ENCODE measurements around the gene DDX51. TPM values are rescaled to one million over a fixed set of nuclear protein-coding genes. Genes with fewer than 3 reads are reported as not detected.

DDX51 gene
- total and polyA plus RNA-seq, 2 experiments from 2014 or later, result 6.8 to 16.1 TPM

DNA sequence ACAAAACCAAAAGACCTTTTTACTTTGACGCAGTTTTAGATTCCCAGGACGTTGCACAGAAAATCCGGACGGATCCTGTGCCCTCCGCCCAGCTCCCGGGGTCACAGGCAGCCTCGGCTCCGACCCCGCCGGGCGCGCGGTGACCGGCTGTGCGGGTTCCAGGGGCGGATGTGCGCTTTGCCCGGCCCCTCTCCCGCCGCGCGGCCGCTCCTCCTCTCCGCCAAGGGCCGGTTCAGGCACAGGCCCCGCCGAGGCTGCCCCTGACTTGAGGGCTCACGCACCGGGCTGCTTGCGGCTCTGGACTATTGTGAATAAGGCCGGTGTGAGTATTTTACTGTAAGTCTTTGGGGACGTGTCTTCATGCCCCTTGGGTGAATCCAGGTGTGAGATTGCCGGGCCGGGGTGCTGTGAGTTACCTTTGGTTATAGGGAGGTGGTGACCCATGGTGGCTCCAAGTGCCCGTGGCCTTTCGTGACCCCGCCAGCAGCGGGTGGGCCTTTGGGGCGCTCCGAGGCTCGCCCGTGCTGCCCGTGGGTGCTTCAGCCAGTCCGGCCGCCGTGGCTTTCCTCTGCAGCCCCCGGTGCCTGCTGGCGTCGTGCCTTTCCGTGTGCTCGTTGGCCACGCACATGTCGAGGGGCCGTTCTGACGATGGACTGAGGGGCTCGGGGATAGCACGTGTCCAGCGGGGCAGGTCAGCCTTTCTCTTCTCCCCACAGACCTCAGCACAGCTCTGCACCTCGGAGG, 46.1 kb upstream of the DDX51 start:
- TF ChIP-seq EZH2 (IDR thresholded peaks at IDR 0.05; ENCODE audit: borderline replicate concordance), result no peak
- TF ChIP-seq CTCF (IDR thresholded peaks at IDR 0.05; ENCODE audit: poor library complexity), result no peak
- no peak for TF ChIP-seq EZH2phosphoT487 (IDR thresholded peaks at IDR 0.05; ENCODE audit: low read depth, severe bottlenecking, unreplicated experiment)
- Histone ChIP-seq H3K9me2 (replicated peaks; ENCODE audit: insufficient read depth) (no peaks in the 10 kb centered on the region), H3K4me2 (peak overlapping the region; percentile 94), H3K36me3 (replicated peaks; ENCODE audit: insufficient read depth, low read depth) (no peaks in the 10 kb centered on the region), H3K4me1 (ENCODE audit: insufficient read depth) (peaks cover 8% of the 10 kb centered on the region), H3K27me3 (peaks cover 21% of the 10 kb centered on the region), H3K79me2 (no peaks in the 10 kb centered on the region), H2AFZ (peak overlapping the region; percentile 57), H4K20me1 (ENCODE audit: insufficient read depth, poor library complexity, severe bottlenecking) (no peaks in the 10 kb centered on the region), H3K4me3 (peak overlapping the region; percentile 68), H3K9me3 (ENCODE audit: low read depth) (no peaks in the 10 kb centered on the region), H3K27ac (peak overlapping the region; percentile 54)
- WGBS (ENCODE audit: low lambda C conversion rate, missing lambda C conversion rate), result 39% methylated on average over 58 of the region's 59 CpGs
- DNase-seq (ENCODE audit: low spot score), result peak; percentile 54

DNA sequence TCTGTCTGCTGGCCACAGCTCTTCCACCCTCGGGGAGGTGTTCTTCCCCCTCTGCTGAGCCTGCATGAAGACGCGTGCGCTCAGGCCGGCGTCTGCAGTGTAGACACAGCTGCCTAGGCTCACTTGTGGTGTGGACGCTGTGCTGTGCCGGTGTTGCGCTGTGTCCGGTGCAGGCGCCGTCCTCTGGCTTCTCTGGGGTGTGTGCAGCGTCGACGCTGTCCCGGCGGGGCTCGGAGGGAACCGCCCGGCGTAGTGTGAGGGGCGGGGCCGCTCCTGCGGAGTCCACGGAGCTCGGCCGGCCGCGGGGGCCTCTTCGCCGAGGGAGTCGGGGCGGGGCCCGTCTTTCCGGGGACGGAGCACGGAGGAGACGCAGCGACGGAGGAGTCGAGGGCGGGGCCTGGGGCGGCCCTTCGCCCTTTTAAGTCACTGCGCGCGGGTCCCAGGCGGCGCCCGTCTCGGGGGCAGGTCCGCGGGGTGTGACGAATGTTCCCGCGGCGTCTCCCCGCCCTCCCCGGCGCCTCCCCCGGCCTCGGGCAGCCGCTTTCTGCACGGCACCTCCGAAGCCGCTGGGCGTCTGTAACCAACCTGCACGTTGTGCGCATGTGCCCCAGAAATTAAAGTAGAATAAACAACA, 45.4 kb upstream of the DDX51 start:
- Histone ChIP-seq H3K4me1 (ENCODE audit: insufficient read depth) (peaks cover 8% of the 10 kb centered on the region), H4K20me1 (ENCODE audit: insufficient read depth, poor library complexity, severe bottlenecking) (no peaks in the 10 kb centered on the region), H3K27ac (peak overlapping the region; percentile 54), H3K79me2 (no peaks in the 10 kb centered on the region), H3K9me2 (replicated peaks; ENCODE audit: insufficient read depth) (no peaks in the 10 kb centered on the region), H3K36me3 (replicated peaks; ENCODE audit: insufficient read depth, low read depth) (no peaks in the 10 kb centered on the region), H3K4me2 (peak overlapping the region; percentile 94), H2AFZ (peak overlapping the region; percentile 70), H3K9me3 (ENCODE audit: low read depth) (no peaks in the 10 kb centered on the region), H3K4me3 (peak overlapping the region; percentile 68), H3K27me3 (peaks cover 26% of the 10 kb centered on the region)
- under 1% methylated on average over 28 of the region's 69 CpGs for WGBS (ENCODE audit: low lambda C conversion rate, missing lambda C conversion rate)
- DNase-seq (ENCODE audit: low spot score), result peak; percentile 93
- no peak for TF ChIP-seq EZH2 (IDR thresholded peaks at IDR 0.05; ENCODE audit: borderline replicate concordance)
- no peak for TF ChIP-seq CTCF (IDR thresholded peaks at IDR 0.05; ENCODE audit: poor library complexity)
- TF ChIP-seq EZH2phosphoT487 (IDR thresholded peaks at IDR 0.05; ENCODE audit: low read depth, severe bottlenecking, unreplicated experiment), result no peak

DNA sequence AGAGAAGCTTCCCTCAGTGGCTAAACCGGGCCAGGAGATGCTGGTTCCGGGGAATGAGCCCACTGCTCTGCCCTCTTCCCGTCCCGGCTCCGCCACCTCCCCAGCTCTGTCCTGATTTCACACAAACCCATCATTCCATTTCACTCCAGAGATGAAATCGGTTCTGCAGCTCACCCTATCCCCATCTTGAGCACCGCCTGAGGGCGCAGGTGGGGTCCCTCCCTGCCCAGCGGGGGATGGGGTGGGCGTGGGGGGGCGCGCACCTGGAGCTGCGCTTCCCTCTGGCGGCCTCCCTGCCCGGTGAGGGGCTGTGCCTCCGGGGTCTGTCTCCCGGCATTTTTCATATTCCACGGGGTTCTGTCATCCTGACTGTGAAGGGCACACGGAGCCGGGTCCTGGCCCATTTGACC, 44.8 kb upstream of the DDX51 start:
- Histone ChIP-seq H3K9me3 (ENCODE audit: low read depth) (no peaks in the 10 kb centered on the region), H4K20me1 (ENCODE audit: insufficient read depth, poor library complexity, severe bottlenecking) (no peaks in the 10 kb centered on the region), H3K27me3 (peaks cover 31% of the 10 kb centered on the region), H3K27ac (peak overlapping the region; percentile 33), H3K4me2 (peak overlapping the region; percentile 94), H3K4me1 (ENCODE audit: insufficient read depth) (peaks cover 8% of the 10 kb centered on the region), H3K4me3 (no peak overlapping the region), H3K79me2 (no peaks in the 10 kb centered on the region), H2AFZ (peak overlapping the region; percentile 70), H3K9me2 (replicated peaks; ENCODE audit: insufficient read depth) (no peaks in the 10 kb centered on the region), H3K36me3 (replicated peaks; ENCODE audit: insufficient read depth, low read depth) (no peaks in the 10 kb centered on the region)
- WGBS (ENCODE audit: low lambda C conversion rate, missing lambda C conversion rate), result 38% methylated on average over 12 of the region's 20 CpGs
- TF ChIP-seq EZH2phosphoT487 (IDR thresholded peaks at IDR 0.05; ENCODE audit: low read depth, severe bottlenecking, unreplicated experiment) (no peak), CTCF (IDR thresholded peaks at IDR 0.05; ENCODE audit: poor library complexity) (no peak), EZH2 (IDR thresholded peaks at IDR 0.05; ENCODE audit: borderline replicate concordance) (no peak)
- no peak for DNase-seq (ENCODE audit: low spot score)

Data from hepatocyte (in vitro differentiated cells).